Kidney capillary endothelial cell (primary cell): ENCODE results near the gene ZNF438.
"Not testable (repeated sequence)": the region's sequence is repeated elsewhere in the genome, so short reads cannot be mapped to it uniquely, and the experiment has no call there.

Source experiments
- DNase-seq: peaks from one replicate; pipeline ENCODE4 v3.0.0-alpha.2; 2018; ENCODE audit warnings: low spot score

The ZNF438 gene

DNA sequence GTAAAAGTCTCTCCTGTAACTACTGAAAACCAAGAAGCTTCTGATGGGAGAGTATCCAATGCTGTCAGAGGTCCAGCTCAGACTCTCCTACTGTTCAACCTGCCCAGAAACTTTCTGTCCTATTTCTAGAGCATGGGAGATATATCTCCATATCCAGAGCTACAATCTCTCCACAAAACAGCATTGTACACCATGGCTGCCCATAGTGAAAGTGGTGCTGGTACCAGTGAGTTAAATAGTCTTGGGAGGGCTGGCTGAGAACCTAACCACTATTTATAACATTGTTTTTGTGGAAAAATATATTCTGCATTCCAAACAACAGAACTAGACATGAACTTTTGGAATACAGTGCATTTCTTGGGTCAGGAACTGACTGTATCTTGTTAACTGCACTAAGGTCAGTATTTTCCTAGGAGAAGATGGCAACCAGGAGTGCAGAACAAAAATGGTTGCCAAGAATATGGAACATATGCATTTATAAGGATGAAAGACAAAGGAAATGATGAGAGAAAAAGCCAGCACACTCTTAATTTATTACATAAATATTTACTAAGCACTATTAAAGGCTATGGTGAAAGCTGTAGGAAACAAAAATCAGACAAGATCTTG lies 91.9 kb downstream of the ZNF438 start:
- DNase-seq = no peak

- no peak for DNase-seq
Observed at GRCh38 chr10:30935078-30935477, 96.6 kb downstream of the ZNF438 start.

- no peak for DNase-seq
Observed at GRCh38 chr10:30931094-30931493, 100.6 kb downstream of the ZNF438 start.

- DNase-seq = no peak
Observed at GRCh38 chr10:30929901-30930520, 101.7 kb downstream of the ZNF438 start.

DNA sequence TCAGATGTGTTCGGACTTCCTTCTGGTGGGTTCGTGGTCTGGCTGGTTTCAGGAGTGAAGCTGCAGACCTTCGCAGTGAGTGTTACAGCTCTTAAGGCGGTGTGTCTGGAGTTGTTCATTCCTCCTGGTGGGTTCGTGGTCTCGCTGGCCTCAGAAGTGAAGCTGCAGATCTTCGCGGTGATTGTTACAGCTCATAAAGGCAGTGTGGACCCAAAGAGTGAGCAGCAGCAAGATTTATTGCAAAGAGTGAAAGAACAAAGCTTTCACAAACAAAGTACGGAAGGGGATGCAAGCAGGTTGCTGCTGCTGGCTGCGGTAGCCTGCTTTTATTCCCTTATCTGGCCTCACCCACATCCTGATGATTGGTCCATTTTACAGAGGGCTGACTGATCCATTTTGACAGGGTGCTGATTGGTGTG lies 102.3 kb downstream of the ZNF438 start:
- DNase-seq = not testable (repeated sequence)

- no peak for DNase-seq
Observed at GRCh38 chr10:30928742-30929141, 102.9 kb downstream of the ZNF438 start.

- DNase-seq = no peak
Observed at GRCh38 chr10:30918651-30919050, 113.0 kb downstream of the ZNF438 start.

DNA sequence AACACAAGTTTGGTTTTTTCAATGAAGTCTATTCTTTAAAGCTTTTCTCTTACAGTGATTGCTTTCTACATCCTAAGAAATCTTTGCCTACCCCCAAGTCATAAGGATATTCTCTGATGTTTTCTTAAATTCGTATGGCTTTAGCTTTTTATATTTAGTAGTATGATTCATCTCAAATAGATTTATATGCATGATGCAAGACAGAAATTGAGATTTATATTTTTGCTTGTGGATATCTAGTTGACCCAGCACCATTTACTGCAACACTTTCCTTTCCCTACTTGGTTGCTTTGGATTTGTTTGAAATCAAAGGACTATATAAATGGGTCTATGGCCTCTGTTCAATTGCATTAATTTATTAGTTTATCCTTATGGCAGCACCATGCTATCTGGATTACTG lies 113.9 kb downstream of the ZNF438 start:
- DNase-seq = no peak

DNA sequence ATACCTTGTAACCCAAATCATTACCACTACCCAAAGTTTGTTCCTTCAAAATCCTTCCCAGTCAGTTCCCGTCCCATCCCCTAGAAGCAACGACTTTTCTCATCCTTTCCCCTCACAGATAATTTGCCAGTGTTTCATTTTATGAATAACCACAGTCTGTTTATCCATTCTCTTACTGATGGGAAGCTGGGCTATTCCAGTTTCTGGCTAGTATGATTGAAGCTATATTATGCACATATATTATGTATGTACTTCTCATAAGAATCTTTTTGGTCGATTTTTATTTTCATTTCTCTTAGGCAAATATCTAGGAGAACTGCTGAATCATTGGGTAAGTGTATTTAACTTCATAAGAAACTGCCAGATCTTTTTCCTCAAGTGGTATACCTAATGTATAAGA lies 114.6 kb downstream of the ZNF438 start:
- no peak for DNase-seq

GRCh38 chr10:30915146-30915545 lies 116.5 kb downstream of the ZNF438 start:
- no peak for DNase-seq

DNA sequence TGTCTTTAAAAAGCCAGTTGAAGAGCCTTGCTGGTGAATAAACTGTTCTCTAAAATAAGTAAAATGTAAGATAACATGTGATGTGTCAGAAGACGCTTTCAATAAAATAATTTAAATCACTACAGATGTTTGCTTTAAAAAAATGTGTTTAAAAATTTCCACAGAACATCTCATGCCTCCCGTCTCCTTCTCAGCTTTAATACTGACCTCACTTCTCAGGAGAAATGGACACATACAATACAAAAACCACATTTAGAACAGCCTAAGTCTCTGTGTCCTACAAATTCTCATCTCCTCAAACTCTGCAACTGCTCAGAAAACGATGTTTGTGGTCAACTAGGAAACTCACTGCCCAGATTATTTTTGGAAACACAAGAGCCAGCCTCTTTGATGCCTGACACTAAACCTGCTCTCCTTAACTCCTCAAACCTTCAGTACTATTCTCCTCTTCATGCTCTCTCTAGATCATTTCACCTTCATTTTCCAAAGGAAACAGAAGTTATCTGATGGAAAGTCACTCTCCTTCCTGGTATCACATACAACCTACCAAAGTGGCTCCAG lies 120.3 kb downstream of the ZNF438 start:
- DNase-seq = no peak

DNA sequence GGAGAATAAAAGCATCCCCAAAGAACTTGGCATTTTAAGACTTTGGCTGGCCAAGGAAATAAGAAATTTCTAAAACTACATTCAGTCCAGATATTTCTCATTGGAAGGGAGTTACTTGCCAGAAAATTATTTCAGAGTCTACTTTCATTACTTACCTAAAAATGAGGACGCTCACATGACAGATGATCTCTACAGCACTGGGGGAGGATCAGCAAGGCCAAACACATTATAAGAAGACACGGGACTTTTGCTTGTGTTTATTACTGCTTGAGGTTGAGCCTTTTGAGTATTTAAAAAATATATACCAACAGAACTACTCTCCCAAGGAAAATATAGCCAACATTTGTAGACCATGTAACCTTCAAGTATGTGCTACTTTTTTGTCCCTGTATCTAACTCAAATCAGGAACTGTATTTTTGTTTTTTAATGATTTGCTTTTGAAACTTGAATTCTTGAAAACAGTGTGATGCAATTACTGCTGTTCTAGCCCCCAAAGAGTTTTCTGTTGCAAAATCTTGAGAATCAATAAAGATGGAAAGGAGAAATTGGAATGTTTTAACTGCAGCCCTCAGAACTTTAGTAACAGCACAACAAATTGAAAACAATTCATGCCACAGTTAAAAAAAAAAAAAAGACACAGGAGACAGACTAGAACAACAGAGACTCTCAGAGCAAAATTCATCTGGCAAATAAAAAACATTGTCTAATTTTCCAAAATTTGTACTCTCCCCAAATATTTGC lies 128.1 kb downstream of the ZNF438 start:
- no peak for DNase-seq

DNA sequence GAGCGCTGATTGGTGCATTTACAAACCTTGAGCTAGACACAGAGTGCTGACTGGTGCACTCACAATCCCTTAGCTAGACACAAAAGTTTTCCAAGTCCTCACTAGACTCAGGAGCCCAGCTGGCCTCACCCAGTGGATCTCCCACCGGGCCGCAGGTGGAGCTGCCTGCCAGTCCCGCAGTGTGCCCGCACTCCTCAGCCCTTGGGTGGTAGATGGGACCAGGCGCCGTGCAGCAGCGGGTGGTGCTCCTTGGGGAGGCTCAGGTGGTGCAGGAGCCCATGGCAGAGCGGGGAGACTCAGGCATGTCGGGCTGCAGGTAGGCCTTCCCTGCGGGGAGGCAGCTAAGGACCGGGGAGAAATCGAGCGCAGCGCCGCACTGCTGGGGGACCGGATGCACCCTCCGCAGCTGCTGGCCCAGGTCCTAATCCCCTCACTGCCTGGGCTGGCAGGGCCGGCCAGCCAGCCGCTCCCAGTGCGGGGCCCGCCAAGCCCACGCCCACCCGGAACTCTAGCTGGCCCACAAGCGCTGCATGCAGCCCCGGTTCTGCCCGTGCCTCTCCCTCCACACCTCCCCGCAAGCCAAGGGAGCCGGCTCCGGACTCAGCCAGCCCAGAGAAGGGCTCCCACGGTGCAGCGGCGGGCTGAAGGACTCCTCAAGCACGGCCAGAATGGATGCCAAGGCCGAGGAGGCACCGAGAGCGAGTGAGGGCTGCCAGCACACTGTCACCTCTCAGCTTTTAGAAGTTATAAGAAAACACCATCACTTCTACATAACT lies 128.9 kb downstream of the ZNF438 start:
- no peak for DNase-seq

GRCh38 chr10:30901487-30901886 lies 130.2 kb downstream of the ZNF438 start:
- not testable (repeated sequence) for DNase-seq

DNA sequence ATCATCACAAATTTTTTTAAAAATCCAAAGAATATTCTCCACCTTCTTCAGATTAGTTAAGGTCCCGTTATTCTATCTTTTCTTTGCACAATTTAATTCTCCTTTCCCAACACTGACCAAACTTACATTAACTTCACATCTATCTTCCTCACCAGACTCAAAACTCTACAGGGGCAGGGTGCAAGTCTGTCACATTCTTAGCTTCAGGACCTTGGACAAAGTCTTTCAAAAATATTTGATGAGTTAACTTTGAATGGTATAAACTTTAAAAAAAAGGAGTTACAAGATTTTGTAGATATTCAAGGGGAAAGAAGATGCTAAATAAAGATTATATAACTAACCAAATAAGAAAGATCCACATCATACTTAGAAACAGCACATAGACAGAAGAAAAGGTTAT lies 132.7 kb downstream of the ZNF438 start:
- no peak for DNase-seq

GRCh38 chr10:30897547-30897946 lies 134.1 kb downstream of the ZNF438 start:
- no peak for DNase-seq

- no peak for DNase-seq
Observed at GRCh38 chr10:30897048-30897447, 134.6 kb downstream of the ZNF438 start.

DNA sequence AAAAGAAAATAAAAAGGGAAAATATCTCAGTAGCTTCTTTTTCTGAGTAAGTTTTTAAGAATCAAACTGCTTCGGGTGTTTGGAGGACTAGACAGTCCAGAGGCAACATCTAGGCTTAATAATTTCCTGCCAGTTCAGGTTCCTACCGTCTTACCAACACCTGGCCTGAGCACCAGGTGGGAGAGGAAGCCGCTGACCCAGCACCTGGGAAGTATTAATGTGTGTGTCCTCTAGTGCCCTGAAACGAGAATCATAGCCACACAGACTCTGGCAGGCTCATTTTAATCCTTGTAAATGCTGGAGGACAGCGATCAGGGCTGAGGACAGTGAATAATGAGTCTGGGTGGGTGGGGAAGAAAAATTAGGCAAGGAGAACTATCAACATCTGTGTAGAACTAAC lies 137.4 kb downstream of the ZNF438 start:
- DNase-seq = no peak

GRCh38 chr10:30893208-30893607 lies 138.5 kb downstream of the ZNF438 start:
- DNase-seq = peak; percentile 36

- no peak for DNase-seq
Observed at GRCh38 chr10:30887839-30888238, 143.8 kb downstream of the ZNF438 start.

- no peak for DNase-seq
Observed at GRCh38 chr10:30885423-30885822, 146.2 kb downstream of the ZNF438 start.

GRCh38 chr10:30883751-30884150 lies 147.9 kb downstream of the ZNF438 start:
- no peak for DNase-seq
